8988T (cell line): ENCODE measurements around the gene TNPO2.
"Not testable (repeated sequence)": the region's sequence is repeated elsewhere in the genome, so short reads cannot be mapped to it uniquely, and the experiment has no call there.

Source experiments
- DNase-seq: peaks from one replicate; pipeline ENCODE4 v3.0.0; 2011

Gene TNPO2

GRCh38 chr19:12736995-12737834 is 13.5 kb upstream of the TNPO2 start, which contains the start of gene GET3:
Gene GET3, plus strand, starts transcription at chr19:12737497. Its CDS starts 9 bp downstream, at chr19:12737506.
- no peak for DNase-seq

GRCh38 chr19:12733369-12734214 is 9.9 kb upstream of the TNPO2 start:
- no peak for DNase-seq

GRCh38 chr19:12731337-12731736 is 7.6 kb upstream of the TNPO2 start:
- DNase-seq = no peak

GRCh38 chr19:12730064-12730463 is 6.3 kb upstream of the TNPO2 start:
- no peak for DNase-seq

GRCh38 chr19:12727745-12728433 is 4.2 kb upstream of the TNPO2 start:
- no peak for DNase-seq

GRCh38 chr19:12726988-12727316 is 3.2 kb upstream of the TNPO2 start:
- no peak for DNase-seq

DNA sequence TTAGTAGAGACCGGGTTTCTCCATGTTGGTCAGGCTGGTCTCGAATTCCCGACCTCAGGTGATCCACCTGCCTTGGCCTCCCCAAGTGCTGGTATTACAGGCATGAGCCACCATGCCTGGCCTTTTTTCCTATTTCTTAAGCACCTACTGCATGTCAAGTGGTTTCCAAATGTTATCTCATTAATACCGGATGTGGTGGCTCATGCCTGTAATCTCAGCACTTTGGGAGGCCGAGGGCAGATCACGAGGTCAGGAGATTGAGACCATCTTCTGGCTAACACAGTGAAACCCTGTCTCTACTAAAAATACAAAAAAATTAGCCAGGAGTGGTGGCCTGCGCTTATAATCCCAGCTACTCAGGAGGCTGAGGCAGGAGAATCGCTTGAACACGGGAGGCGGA is 1.9 kb upstream of the TNPO2 start:
- not testable (repeated sequence) for DNase-seq

GRCh38 chr19:12723381-12723640 is 421 bp downstream of the TNPO2 start:
- no peak for DNase-seq

- peak; percentile 95 for DNase-seq
Measured at GRCh38 chr19:12722566-12723380, 959 bp downstream of the TNPO2 start.

GRCh38 chr19:12721656-12722565 is 1.8 kb downstream of the TNPO2 start:
- no peak for DNase-seq

GRCh38 chr19:12720851-12721655 is 2.7 kb downstream of the TNPO2 start:
- DNase-seq = no peak

GRCh38 chr19:12720296-12720695 is 3.4 kb downstream of the TNPO2 start:
- no peak for DNase-seq

DNA sequence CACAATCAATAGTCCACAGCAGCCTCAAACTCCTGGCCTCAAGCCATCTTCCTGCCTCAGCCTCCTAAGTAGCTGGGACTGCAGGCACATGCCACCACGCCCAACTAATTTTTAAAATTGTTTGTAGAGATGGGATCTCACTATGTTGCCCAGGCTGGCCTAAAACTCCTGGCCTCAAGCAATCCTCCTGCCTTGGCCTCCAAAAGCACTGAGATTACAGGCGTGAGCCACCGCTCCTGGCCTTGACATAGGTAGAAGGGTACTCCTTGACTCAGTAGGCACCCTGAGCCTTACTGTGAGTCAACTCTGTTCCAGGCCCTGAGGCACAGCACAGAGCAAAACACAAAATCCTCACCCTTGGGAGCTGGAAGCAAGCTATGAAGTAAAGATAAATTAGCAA is 7.8 kb downstream of the TNPO2 start:
- DNase-seq = no peak

GRCh38 chr19:12715102-12715501 is 8.6 kb downstream of the TNPO2 start:
- DNase-seq = no peak

GRCh38 chr19:12713304-12713703 is 10.4 kb downstream of the TNPO2 start:
- DNase-seq = not testable (repeated sequence)

- DNase-seq = not testable (repeated sequence)
Measured at GRCh38 chr19:12712077-12712476, 11.7 kb downstream of the TNPO2 start.

DNA sequence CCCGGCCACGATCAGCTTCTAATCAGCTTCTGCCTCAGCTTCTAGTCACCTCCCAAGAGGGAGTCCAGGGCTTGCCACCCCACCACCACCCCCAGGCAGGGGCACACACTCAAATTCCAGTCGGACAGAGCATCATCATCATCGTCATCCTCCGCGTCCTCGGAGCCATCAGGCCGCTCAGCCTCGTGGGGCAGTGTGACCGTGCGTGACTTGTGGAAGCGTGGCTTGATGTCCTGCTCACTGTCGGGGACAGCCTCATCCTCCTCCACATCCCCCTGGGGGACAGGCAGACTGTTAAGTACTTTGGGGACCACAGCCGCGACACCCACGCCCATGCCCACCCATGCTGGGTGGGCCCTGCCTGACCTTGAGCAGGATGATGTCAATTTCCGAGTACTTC is 12.5 kb downstream of the TNPO2 start:
- DNase-seq = no peak

GRCh38 chr19:12708641-12709040 is 15.1 kb downstream of the TNPO2 start:
- no peak for DNase-seq

DNA sequence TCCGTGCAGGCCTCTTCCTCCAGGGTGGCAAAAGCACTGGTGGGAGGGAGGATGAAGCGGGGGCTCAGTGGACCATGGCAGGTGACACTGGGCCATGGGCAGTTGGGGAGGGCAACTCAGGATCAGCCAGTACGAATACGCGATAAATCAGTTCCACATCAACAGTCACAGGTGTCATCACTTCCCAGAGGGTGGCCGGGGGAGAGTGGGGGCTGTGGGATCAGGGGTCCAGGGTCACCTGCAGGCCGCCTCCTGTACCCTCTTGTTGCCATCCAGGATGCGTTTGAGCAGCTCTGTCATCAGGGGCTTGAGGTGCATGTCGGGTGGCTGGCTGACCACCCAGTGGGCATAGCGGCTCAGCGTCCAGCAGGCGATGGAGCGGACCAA is 17.4 kb downstream of the TNPO2 start:
- no peak for DNase-seq

GRCh38 chr19:12705654-12706331 is 17.9 kb downstream of the TNPO2 start:
- DNase-seq = no peak
